Measurements from ENCODE around the gene HDGFL3. TPM values are rescaled to one million over a fixed set of nuclear protein-coding genes. Genes with fewer than 3 reads are reported as not detected.

HDGFL3 gene
- total and polyA plus RNA-seq, 2 experiments from 2014 or later: 68.6 to 135 TPM

GRCh38 chr15:83166830-83167229, 40.8 kb downstream of the HDGFL3 start:
- no peaks in the 10 kb centered on the region for H3K27me3 Mint-ChIP-seq (ENCODE audit: insufficient read depth, low read depth, poor library complexity)
- peaks cover under 1% of the 10 kb centered on the region; the same call in 1 of the 3 replicates for H3K36me3 Mint-ChIP-seq (ENCODE audit: low read depth)
- H3K4me3 ChIP-seq: no peak overlapping the region
- H2AFZ ChIP-seq: no peak overlapping the region
- peaks cover 97% of the 10 kb centered on the region for H3K79me2 ChIP-seq (replicated peaks; ENCODE audit: insufficient read depth)
- TF ChIP-seq EZH2phosphoT487 (IDR thresholded peaks at IDR 0.05; ENCODE audit: unreplicated experiment) (no peak), POLR2AphosphoS5 (IDR thresholded peaks at IDR 0.05; ENCODE audit: low read depth) (no peak), CREB1 (CRISPR knock-in tag; IDR thresholded peaks at IDR 0.05; ENCODE audit: low read depth) (no peak), EZH2 (IDR thresholded peaks at IDR 0.05; ENCODE audit: low read depth, unreplicated experiment) (no peak), ZNF114 (CRISPR knock-in tag; IDR thresholded peaks at IDR 0.05) (no peak), CTCF (conservative IDR thresholded peaks at IDR 0.05; ENCODE audit: low read depth in 2 of 2) (no peak), NANOG (IDR thresholded peaks at IDR 0.05; ENCODE audit: borderline replicate concordance) (no peak), STAT1 (IDR thresholded peaks at IDR 0.05; ENCODE audit: unreplicated experiment) (no peak), ZNF331 (CRISPR knock-in tag; IDR thresholded peaks at IDR 0.05; ENCODE audit: low read depth) (no peak), JUNB (IDR thresholded peaks at IDR 0.05; ENCODE audit: unreplicated experiment) (no peak)
- TF ChIP-seq, protein P1, sequence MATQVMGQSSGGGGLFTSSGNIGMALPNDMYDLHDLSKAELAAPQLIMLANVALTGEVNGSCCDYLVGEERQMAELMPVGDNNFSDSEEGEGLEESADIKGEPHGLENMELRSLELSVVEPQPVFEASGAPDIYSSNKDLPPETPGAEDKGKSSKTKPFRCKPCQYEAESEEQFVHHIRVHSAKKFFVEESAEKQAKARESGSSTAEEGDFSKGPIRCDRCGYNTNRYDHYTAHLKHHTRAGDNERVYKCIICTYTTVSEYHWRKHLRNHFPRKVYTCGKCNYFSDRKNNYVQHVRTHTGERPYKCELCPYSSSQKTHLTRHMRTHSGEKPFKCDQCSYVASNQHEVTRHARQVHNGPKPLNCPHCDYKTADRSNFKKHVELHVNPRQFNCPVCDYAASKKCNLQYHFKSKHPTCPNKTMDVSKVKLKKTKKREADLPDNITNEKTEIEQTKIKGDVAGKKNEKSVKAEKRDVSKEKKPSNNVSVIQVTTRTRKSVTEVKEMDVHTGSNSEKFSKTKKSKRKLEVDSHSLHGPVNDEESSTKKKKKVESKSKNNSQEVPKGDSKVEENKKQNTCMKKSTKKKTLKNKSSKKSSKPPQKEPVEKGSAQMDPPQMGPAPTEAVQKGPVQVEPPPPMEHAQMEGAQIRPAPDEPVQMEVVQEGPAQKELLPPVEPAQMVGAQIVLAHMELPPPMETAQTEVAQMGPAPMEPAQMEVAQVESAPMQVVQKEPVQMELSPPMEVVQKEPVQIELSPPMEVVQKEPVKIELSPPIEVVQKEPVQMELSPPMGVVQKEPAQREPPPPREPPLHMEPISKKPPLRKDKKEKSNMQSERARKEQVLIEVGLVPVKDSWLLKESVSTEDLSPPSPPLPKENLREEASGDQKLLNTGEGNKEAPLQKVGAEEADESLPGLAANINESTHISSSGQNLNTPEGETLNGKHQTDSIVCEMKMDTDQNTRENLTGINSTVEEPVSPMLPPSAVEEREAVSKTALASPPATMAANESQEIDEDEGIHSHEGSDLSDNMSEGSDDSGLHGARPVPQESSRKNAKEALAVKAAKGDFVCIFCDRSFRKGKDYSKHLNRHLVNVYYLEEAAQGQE (IDR thresholded peaks at IDR 0.05; ENCODE audit: unreplicated experiment): no peak
- TF ChIP-seq, protein P2, sequence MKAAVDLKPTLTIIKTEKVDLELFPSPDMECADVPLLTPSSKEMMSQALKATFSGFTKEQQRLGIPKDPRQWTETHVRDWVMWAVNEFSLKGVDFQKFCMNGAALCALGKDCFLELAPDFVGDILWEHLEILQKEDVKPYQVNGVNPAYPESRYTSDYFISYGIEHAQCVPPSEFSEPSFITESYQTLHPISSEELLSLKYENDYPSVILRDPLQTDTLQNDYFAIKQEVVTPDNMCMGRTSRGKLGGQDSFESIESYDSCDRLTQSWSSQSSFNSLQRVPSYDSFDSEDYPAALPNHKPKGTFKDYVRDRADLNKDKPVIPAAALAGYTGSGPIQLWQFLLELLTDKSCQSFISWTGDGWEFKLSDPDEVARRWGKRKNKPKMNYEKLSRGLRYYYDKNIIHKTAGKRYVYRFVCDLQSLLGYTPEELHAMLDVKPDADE (IDR thresholded peaks at IDR 0.05): no peak
- TF ChIP-seq, protein P3, sequence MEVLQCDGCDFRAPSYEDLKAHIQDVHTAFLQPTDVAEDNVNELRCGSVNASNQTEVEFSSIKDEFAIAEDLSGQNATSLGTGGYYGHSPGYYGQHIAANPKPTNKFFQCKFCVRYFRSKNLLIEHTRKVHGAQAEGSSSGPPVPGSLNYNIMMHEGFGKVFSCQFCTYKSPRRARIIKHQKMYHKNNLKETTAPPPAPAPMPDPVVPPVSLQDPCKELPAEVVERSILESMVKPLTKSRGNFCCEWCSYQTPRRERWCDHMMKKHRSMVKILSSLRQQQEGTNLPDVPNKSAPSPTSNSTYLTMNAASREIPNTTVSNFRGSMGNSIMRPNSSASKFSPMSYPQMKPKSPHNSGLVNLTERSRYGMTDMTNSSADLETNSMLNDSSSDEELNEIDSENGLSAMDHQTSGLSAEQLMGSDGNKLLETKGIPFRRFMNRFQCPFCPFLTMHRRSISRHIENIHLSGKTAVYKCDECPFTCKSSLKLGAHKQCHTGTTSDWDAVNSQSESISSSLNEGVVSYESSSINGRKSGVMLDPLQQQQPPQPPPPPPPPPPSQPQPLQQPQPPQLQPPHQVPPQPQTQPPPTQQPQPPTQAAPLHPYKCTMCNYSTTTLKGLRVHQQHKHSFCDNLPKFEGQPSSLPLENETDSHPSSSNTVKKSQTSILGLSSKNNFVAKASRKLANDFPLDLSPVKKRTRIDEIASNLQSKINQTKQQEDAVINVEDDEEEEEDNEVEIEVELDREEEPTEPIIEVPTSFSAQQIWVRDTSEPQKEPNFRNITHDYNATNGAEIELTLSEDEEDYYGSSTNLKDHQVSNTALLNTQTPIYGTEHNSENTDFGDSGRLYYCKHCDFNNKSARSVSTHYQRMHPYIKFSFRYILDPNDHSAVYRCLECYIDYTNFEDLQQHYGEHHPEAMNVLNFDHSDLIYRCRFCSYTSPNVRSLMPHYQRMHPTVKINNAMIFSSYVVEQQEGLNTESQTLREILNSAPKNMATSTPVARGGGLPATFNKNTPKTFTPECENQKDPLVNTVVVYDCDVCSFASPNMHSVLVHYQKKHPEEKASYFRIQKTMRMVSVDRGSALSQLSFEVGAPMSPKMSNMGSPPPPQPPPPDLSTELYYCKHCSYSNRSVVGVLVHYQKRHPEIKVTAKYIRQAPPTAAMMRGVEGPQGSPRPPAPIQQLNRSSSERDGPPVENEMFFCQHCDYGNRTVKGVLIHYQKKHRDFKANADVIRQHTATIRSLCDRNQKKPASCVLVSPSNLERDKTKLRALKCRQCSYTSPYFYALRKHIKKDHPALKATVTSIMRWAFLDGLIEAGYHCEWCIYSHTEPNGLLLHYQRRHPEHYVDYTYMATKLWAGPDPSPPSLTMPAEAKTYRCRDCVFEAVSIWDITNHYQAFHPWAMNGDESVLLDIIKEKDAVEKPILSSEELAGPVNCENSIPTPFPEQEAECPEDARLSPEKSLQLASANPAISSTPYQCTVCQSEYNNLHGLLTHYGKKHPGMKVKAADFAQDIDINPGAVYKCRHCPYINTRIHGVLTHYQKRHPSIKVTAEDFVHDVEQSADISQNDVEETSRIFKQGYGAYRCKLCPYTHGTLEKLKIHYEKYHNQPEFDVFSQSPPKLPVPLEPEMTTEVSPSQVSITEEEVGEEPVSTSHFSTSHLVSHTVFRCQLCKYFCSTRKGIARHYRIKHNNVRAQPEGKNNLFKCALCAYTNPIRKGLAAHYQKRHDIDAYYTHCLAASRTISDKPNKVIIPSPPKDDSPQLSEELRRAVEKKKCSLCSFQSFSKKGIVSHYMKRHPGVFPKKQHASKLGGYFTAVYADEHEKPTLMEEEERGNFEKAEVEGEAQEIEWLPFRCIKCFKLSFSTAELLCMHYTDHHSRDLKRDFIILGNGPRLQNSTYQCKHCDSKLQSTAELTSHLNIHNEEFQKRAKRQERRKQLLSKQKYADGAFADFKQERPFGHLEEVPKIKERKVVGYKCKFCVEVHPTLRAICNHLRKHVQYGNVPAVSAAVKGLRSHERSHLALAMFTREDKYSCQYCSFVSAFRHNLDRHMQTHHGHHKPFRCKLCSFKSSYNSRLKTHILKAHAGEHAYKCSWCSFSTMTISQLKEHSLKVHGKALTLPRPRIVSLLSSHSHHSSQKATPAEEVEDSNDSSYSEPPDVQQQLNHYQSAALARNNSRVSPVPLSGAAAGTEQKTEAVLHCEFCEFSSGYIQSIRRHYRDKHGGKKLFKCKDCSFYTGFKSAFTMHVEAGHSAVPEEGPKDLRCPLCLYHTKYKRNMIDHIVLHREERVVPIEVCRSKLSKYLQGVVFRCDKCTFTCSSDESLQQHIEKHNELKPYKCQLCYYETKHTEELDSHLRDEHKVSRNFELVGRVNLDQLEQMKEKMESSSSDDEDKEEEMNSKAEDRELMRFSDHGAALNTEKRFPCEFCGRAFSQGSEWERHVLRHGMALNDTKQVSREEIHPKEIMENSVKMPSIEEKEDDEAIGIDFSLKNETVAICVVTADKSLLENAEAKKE (CRISPR knock-in tag; IDR thresholded peaks at IDR 0.05): no peak
- H3K4me1 ChIP-seq (ENCODE audit: insufficient read depth): peaks cover 12% of the 10 kb centered on the region; the same call in 1 of the 2 replicates
- ATAC-seq: no peak
- peak overlapping the region; percentile 66; the same call in 1 of the 2 replicates for H3K27ac Mint-ChIP-seq
- no peaks in the 10 kb centered on the region for H3F3A ChIP-seq (replicated peaks; ENCODE audit: low read depth)
- peaks cover 51% of the 10 kb centered on the region for H4K20me1 ChIP-seq (replicated peaks; ENCODE audit: insufficient read depth)
- H3K27ac ChIP-seq (ENCODE audit: low read depth): peak overlapping the region; percentile 63; the same call in 1 of the 2 replicates
- DNase-seq (ENCODE audit: low spot score): no peak
- no peak overlapping the region for H3K4me3 Mint-ChIP-seq
- no peaks in the 10 kb centered on the region for H3K27me3 ChIP-seq (ENCODE audit: insufficient read depth)
- H3K4me1 Mint-ChIP-seq: peaks cover 48% of the 10 kb centered on the region
- H3K4me2 ChIP-seq: no peak overlapping the region; the same call in 1 of the 2 replicates
- no peaks in the 10 kb centered on the region for H3K9me2 ChIP-seq (ENCODE audit: insufficient read depth)
- H3K36me3 ChIP-seq (ENCODE audit: insufficient read depth): no peaks in the 10 kb centered on the region
- no peaks in the 10 kb centered on the region; the same call in 2 of the 3 replicates for H3K9me3 Mint-ChIP-seq
